ENCODE data around the gene ITGA11.

Gene ITGA11

DNA sequence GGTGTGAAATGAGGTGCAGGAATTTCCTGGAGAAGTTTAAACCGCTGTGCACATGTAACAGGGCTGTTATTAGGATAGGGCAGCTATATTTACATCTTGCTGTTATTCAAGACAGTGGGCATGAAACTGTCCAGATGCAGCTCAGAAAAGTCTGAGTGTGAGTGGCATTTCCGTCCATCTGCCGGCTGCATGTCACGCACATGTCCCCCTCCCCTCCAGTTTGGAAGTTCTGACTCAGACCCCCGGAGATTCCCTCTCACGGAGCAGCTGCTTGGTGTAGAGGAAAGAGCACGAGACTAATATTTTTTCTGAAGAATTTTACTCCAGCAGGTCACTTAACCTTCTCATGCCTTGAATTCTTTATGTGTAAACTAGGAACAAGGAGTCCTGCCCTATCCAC is 84.6 kb downstream of the ITGA11 start:
- DNase-seq, result no peak

DNA sequence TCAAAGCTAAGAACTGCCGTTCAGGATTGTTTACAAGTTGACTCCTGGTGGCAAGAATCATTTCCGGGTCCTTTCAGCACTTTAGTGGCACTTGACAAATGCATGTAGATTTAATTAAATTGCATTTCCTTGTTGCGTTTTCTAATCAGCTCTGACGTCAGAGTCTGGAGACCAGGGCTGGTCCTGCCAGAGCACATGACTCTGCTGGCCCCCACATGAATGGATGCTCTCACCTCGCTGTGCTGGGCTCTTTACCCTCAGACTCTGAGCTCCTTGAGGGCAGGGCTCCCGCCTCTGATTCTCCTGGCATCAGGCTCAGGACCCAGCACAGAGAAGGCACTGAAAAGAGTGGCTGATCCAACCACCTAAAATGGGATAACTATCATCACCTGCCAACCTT is 85.0 kb downstream of the ITGA11 start:
- DNase-seq, result no peak

DNA sequence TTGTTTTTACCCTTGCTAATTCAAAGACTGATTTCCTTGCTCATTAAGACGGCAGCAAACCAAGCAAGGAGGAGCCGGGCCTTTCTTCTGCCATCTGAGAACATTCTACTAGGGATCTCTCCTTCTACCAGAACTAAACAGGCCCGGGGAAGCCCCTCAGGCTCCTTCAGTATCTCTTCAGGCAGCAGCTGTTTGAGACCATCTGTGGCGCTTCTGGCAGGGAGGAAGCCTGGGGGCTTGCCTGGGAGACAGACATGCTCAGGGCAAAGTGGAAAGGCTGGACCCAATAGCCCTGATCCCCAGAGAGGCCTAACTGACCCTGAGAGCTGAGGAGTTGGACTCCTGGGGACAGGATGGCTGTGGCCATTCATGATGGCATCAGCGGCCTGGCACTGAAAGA is 86.5 kb downstream of the ITGA11 start:
- no peak for DNase-seq

DNA sequence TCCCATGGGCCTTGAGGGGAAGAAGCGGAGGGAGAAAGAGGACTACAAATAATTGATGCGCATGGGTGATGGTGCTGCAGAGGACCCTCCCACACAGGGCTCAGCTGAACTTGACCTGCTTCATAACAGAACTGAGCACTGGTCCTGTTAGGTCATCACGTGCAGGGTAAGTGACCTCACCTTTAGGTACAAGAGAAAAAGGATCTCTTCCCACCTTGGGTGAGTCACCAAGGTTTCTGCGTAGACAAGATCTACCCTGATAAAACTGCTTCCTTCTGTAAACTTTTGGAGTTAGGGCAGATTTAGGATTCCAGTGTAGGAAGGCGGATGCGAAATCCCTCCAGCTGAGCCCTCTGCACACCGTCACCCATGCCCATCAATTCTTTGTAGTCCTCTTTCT is 87.4 kb downstream of the ITGA11 start:
- no peak for DNase-seq

DNA sequence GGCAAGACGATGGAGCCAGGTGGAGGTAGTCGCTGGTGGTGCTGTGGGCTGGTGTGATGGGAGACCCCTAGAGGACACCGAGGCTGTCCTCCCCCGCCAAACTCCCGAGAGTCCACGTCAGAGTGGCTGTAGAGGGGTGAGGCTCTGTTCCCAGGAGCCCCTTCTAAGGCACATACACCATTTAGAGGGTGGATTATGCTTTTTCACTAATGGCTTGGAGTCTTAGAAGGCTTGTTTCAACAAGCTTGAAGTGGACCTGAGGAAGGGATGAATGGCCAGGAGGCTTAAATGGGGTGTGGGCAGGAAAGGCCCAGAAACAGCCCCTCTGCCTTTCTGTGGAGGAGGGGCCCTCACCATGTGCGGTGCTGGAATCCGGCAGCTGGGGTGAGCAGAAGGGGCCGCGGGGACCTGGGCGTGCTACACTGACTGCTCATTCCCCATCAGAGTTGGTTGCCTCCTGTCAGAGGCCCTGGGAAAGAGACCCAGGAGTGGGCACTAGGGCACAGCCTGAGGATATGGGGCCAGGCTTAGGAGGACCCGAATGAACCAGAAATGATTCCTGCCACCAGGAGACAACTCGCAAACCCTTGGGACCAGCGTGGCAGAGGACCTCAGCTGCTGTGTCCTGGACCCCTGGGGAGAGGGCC is 88.3 kb downstream of the ITGA11 start:
- no peak for DNase-seq

DNA sequence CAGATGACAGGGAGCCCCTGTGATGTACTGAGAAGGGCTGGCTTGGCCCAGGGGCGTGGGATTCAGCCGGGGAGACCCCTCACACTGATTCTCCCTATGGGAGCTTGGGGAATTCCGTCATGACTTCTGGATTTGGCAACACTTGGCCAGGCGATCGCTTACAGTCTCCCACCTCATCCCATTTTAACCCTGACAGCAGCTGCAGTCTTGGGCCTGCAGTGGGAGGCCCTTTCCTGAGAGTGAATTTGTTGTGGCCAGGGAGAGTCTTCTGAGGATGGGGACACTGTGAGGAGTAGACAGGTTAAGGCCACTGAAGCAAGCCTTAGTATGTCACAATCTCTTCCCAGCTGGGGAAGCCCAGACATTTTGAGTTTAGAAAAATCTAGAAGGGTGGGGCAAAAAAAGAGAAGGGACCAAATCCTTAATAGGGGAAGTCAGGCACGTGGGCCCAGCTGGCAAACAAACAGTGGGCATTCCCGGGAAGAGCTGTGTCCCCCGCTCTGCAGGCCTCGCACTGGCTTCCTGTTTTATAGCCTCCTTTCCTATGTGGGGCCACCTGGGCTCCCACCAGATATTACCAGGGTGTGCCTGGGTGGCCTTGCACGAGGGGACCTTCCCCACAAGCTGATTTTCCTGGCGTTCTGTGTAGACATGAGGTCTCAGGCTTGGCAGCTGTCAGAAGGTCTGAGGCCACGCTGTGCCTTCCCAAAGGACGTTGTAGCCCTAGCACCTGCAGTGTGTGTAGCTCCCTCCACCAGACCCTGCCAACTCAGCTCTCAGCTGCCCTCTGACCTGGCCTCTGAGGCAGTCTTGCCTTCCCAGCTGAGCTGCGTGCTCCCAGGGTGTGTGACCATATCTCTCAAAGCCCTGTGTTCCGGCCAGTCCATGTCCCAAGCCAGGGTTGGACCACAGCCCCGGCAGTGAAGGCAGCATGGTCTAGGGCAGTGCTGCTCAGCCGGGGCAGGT is 89.9 kb downstream of the ITGA11 start:
- no peak for DNase-seq

DNA sequence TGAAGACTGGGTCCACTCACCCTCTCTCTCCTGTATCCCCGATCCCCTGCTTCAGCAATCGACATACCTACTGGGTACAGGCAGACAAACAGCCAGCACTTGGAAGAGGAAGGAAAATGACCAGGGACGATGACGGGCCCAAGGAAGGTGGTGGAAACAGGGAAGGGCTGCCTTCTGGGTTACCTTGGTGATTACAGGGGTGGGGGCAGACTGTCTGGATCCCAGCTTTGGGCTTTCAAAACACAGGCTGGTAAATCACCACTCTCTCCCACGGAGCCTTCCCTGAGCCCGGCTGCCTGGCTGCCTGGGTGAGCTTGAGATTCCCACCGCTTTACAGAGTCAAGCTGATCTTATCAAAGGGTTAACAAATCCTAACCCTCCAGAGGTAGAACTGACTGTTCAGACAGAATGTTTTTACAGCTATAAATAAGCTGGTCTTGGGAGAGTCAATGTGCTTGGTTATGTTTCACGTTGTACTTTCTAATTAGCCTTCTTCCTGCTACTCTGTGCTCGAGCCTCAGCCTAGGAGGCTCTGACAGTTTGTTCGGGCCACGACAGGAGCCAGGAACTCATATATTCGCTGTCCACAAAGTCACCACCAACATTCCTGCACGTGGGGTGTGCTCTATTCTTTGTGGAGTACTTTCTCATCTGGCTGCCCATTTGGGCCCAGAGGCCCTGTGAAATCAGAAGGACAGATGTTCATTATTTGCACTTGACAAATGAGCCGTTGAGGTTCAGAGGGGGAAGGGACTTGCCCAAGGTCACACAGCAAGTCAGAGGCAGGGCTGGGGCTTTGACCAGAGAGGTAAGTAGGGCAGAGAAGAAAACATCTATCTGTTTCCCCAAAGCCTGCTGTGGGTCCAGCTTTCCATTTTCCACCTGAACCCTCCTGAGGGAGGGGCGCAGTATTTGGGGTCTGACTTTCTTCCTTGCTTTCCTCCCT is 91.0 kb downstream of the ITGA11 start:
- no peak for DNase-seq

DNA sequence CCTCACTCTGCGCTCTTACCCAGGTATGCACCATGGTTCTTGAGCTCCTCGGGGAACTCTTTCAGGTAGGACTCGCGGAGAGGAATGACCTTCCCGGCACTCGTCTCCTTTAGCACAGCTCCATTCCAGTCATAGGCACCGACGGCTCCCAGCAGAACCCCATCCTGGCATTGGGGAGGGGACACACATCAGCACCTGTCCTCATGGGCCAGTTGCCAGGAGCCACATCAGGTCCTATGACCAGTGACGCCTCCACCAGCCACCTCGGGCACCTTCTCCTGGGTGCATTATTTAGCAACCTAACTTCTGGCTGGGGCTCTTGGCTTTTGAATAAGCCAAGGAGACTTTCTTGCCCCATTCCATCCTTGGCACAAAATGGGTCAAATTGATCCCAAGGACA is 92.5 kb downstream of the ITGA11 start:
- no peak for DNase-seq

DNA sequence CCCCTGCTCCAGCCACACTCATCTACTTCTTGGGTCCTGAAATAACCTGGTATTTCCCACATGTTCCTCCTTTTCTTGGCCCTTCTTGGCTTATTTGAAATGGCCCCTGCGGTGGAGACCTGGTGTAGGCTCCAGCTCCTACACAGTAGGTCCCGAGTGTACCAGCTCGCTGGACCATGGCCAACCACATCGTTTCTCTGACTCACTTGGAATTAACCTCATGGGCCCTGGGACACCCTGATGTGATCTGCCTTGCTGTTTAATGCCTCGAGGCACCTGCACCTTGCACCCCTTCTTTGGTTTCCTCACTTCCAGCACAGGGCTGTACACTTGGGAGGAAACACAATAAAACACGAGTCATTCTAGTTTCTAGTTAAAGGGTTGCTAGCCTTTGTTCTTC is 94.1 kb downstream of the ITGA11 start:
- DNase-seq, result no peak

DNA sequence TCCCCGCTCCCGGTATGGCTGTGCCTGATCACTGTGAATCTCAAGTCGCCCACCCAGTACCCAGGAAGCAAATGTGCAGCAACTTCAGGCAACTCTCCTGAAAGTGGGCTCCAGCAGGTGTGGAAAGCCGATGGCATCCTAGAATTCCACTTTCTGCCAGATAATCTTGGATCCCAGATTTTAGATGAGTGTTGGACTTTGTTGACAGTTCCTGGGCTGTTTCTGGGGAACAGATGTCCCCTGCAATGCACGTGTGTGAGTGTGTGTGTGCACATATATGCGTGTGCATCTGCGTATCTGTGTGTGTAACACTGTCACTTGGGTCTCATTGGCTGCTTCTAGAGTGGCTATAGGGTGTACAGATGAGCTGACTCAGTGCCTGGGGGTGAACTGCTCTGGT is 95.4 kb downstream of the ITGA11 start:
- DNase-seq, result no peak

DNA sequence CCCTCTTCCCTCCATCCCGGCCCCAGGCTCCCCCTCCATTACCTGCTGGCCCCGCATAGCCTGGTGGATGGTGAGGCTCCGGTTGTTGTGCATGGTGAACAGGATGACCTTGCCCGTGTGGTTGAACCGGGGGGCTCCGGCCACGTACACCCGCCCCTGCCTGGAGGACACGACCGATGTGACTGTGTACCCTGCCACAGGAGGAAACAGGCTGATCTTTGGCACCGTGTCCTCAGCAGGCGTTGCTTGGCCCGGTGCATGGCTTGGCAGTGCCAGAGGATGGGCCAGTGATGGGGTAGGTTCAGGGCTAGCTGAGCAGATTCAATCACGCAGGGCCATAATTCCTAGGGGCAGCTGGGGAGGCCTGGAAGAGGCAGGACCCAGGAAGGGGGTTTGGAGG is 96.3 kb downstream of the ITGA11 start:
- DNase-seq, result no peak

DNA sequence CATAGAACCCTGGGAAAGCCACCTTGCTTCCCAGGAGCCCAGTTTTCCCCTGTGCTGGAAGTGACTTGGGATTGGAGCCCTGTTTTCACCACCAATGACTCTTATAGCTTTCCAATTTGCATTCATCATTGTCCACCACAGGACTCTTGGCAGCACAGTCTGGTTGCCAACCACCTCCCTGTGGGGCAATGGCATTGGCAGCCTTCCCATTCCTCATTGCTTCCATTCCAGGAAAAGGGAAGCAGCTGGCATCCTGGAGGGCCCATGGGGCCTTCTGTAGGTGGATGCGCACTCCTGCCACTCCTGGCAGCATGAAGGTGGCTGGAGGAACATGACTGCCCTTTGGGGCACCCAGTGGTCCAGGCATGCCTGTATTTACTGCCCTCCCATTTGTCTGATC is 96.7 kb downstream of the ITGA11 start:
- no peak for DNase-seq

DNA sequence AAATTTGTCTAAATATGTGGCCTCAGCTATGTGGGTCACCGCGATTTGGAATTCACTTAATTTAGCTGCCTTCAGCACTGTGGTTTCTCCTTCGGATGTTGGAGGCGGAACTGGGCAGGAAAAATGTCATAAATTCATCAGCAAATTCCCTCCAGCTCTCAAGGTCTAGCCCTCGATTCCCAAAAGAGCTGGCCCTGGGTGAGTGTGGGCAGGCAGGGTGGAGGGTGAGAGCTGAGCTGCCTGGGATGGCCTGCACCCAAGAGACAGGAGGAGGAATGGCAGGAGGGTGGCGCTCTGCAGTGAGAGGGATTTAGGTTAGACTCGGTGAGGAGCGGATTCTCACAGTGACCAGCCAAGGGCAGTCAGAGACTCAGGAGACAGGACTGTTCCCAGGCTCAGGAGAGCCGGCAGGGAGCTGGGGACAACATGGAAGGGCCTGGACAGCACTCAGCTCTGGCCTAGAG is 97.3 kb downstream of the ITGA11 start:
- DNase-seq, result no peak

DNA sequence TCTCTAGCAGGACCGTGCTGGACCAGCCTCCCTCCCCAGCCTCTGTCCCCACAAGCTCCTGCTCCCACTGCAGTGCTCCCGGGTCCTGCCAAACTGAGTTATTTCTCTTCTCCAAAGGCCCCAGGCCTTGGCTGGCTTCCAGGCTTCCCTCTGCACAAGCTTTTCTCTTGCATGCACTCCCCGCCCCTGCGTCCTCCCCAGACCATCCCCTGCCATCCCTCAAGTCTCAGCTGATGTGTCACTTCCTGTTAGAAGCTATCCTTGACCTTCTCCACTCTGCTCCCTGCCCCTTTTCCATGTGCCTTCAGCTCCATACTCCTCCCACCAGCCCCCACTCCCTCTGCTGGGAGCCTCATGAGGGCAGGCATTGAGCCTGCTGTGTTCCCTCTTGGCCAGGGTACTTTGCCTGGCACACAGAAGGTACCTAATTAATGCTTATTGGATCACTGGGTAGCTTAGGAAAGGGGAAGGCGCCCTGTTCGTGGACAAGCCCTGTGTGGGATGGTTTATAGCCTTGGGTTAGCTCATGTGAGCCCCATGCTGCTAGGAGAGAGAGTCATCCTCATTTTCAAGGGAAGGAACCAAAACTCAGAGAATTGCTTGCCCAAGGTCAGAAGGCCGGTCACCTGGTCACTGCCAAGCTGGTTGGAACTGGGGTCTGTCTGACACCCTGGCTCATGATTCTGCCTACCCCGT is 98.0 kb downstream of the ITGA11 start:
- no peak for DNase-seq

DNA sequence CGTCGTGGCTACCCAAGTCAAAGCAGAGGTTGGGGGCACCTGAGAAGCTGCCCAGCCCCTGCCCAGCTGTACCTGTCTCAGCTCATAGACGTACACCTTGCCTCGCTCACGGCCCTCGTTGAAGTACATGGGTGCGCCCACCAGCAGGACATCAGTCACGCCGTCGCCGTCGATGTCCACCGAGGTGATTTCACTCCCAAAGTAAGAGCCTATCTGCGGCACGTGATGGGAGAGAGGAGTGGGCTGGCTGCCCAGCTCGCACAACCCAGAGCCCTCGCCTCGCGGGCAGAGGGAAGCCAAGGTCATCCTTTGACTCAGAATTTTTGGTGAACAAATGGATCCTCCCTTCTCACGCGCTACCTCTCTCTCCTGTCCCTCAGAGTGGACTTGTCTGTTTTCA is 99.7 kb downstream of the ITGA11 start:
- DNase-seq, result no peak

DNA sequence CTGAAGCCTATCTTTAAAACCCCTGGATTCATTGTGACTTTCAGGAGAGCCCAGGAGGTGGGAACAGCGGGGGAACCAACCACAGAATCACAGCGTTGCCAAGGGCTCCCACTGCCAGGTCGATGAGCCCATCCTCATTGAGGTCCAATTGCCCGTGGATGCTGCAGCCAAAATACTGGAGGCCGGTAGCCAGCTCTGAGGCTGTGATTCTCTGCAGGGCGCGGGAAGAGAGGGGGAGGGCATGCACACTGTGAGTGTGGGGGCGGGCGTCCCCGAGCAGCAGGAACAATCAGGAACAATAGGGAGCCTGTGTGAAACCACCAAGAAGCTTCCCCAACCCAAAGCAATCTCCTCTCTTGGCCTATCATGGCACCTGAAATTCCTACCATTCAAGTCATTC is 101.1 kb downstream of the ITGA11 start:
- DNase-seq, result no peak

DNA sequence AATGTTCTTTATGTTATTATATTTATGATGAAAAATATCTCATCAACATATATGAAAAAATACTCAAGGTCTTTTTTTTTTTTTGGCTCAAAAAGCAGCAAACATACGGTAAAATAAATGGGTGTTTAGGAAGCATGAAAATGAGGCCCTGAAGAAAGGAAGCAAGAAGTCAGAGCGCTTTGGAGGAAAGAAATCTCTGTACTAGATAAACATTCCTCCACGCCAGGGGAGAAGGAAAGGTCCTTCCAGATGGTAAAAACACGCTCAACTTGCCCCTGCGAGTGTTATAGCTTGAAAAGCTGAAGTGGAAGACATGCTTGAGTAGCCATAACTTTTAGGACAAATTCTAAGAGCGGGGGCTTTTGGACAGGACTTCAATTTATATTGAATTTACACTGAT is 101.5 kb downstream of the ITGA11 start:
- no peak for DNase-seq

DNA sequence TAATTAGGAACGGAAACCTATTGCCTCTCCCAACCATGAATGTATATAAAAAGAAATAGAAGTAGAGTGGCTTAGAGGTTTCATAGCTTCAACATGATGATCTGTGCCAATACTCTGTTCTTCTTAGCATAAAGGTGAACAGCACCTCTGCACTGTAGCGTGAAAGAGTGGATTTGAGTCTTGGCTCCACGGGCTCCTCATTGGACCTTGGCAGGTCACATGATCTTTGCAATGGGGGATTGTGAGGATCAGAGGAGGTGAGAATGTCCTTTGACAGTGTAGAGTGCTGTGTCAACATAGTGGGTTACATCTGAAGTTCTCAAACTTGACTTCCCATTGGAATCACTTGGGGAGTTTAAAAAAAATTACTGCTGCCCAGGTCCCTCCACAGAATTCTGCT is 103.0 kb downstream of the ITGA11 start:
- DNase-seq, result no peak

DNA sequence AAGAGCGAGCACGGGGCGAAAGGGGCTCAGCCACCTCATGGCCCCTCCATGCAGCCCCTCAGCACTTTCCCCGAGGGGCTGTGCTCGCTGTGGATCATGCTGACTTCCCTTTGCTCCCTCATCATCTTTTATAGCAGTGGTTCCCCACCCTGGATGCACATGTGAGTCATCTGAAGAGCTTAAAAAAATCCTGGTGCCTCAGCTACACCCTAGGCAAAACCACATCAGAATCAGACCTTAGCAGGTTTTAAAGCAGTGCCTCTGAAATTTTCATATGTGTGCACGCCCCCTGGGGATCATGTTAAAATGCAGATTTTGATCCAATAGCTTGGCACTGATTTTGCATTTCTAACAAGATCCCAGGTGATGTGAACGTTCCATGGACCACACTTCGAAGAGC is 103.5 kb downstream of the ITGA11 start:
- no peak for DNase-seq

DNA sequence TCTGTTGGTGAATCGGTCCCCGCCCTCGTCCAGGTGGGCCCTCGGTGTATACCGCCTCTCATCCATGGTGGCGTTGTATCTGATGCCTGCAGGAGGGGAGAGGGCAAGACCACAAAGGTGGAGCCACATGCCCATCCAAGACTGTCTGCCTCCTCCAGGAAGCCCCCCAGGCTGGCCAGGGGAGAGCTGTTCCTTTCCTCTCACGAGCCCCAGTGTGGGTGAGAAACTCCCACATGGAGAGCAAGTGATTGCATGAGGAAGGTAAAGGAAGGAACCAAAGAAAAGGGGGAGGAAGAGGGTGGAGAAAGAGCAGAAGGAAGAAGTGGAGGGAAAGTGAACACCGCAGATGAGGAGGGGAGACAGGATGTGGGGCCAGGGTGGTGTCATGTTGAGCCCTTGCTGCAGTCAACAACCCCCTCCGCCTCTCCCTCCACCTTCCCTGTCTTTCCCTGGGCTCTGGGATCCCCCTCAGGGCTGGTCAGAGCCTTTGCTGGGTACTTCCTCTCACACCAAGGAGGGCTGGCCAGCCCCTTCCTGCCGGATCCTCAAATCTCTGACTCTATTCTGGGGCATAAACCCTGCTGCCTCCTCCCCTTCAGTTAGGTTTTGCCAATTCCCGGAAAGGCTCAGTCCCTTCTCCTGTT is 105.1 kb downstream of the ITGA11 start:
- no peak for DNase-seq

DNA sequence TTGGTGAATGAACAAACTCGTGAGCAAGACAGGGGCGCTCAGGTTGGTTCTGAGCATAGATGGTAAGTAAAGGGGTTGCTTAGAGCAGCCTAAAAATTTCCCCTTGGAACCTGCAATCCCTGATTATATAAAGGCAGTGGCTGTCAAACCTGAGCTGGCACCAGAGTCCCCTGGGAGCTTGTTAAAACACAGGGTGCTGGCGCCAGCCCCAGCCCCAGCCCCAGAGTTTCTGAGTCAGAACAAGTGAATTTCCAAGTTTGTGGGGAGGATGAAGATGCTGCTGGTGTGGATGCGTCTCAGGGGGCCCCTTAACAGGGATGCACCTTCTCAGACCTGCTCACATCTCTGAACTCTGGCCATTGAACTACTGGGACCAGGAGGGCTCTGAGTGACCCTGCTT is 106.2 kb downstream of the ITGA11 start:
- no peak for DNase-seq

DNA sequence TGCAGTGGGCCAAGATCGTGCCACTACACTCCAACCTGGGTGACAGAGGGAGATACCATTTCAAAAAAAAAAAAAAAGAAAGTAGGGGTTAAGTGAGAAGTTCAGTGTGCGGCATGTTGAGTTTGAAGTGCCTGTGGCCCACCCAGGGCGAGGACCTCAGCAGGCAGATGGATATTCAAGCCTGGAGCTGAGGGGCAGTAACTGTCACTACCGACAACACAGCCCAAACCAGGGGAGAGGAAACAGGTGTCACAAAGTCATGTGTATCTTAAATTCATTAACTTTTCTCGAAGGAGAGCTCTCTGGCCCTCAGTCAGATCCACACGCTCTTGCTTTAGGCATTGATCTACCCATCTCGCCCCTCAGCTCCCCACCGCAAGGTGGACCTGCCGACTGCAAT is 109.2 kb downstream of the ITGA11 start:
- DNase-seq, result no peak
